PC-3 (cell line): ENCODE results near the gene EPHA2. TPM values are rescaled to one million over a fixed set of nuclear protein-coding genes. Genes with fewer than 3 reads are reported as not detected.

Experiments
- ATAC-seq: fragments of 200-7000 bp; cut with Tn5 transposase; 2 replicates; pipeline ENCODE4 v1.9.1; 2020; ENCODE audit warnings: mild to moderate bottlenecking, moderate library complexity
- BruUV-seq: library from RNA; stranded (reverse); fragments of 400-500 nt; replicated peaks from 2 replicates; lab custom pipeline; 2021; lab: Mats Ljungman, UMichigan
- CTCF ChIA-PET: fragments of 300-600 bp; sonication (Branson Sonifier 250); formaldehyde crosslinking; loops from one replicate; lab custom pipeline; 2022; ENCODE audit warnings: antibody characterized with exemption; lab: Charles Lee
- POLR2A ChIA-PET: fragments of 300-600 bp; sonication (Branson Sonifier 250); formaldehyde crosslinking; loops from one replicate; lab custom pipeline; 2022; ENCODE audit warnings: antibody characterized with exemption; ENCODE audit not compliant: unreplicated experiment; lab: Charles Lee
- DNase-seq: peaks from one replicate; pipeline ENCODE4 v3.0.0-alpha.2; 2015
- H2AFZ ChIP-seq: fragments of 300-600 bp; sonication (generic); 2 replicates; pipeline ENCODE4 v1.6.0; 2016; ENCODE audit warnings: antibody characterized with exemption, low read length
- H3F3A ChIP-seq: fragments of 300-600 bp; sonication (generic); one replicate; pipeline ENCODE4 v1.6.0; 2017; ENCODE audit warnings: antibody characterized with exemption, low read length, control low read depth, mild to moderate bottlenecking; ENCODE audit not compliant: unreplicated experiment
- H3K27ac ChIP-seq: fragments of 300-600 bp; sonication (generic); 2 replicates; pipeline ENCODE4 v1.5.1; 2016; ENCODE audit warnings: mild to moderate bottlenecking, low read length
- H3K27me3 ChIP-seq: fragments of 300-600 bp; sonication (generic); 2 replicates; pipeline ENCODE4 v1.6.1; 2016; ENCODE audit warnings: low read length, mixed read lengths
- H3K36me3 ChIP-seq: fragments of 300-600 bp; sonication (generic); 2 replicates; pipeline ENCODE4 v1.6.1; 2016; ENCODE audit warnings: low read depth, mixed run types, low read length, mixed read lengths
- H3K4me1 ChIP-seq: fragments of 300-600 bp; sonication (generic); 2 replicates; pipeline ENCODE4 v1.5.1; 2016; ENCODE audit warnings: low read length; ENCODE audit not compliant: insufficient read depth
- H3K4me2 ChIP-seq: fragments of 300-600 bp; sonication (generic); 2 replicates; pipeline ENCODE4 v1.6.0; 2016; ENCODE audit warnings: low read length
- H3K4me3 ChIP-seq: fragments of 300-600 bp; sonication (generic); 2 replicates; pipeline ENCODE4 v1.5.1; 2016; ENCODE audit warnings: mild to moderate bottlenecking, low read length, mixed read lengths
- H3K79me2 ChIP-seq: fragments of 300-600 bp; sonication (generic); 2 replicates; pipeline ENCODE4 v1.6.1; 2017; ENCODE audit warnings: low read length, mixed read lengths
- H3K9ac ChIP-seq: fragments of 300-600 bp; sonication (generic); 2 replicates; pipeline ENCODE4 v1.6.0; 2016; ENCODE audit warnings: mild to moderate bottlenecking, low read length
- H3K9me2 ChIP-seq: fragments of 300-600 bp; sonication (generic); replicated peaks from 2 replicates; pipeline ENCODE4 v1.6.1; 2016; ENCODE audit warnings: mixed run types, low read length, mixed read lengths
- H3K9me3 ChIP-seq: fragments of 300-600 bp; sonication (generic); 2 replicates; pipeline ENCODE4 v1.6.1; 2016; ENCODE audit warnings: low read length, mixed read lengths
- H4K20me1 ChIP-seq: fragments of 300-600 bp; sonication (generic); 2 replicates; pipeline ENCODE4 v1.6.1; 2016; ENCODE audit warnings: low read length, mixed read lengths
- CTCF ChIP-seq: fragments of 300-600 bp; sonication (generic); conservative IDR thresholded peaks from 2 replicates; pipeline ENCODE4 v1.5.1; 2017; ENCODE audit warnings: antibody characterized with exemption, low read depth, mild to moderate bottlenecking, low read length
- EZH2 ChIP-seq: fragments of 300-600 bp; sonication (generic); IDR thresholded peaks from one replicate; pipeline ENCODE4 v1.6.1; 2017; ENCODE audit warnings: antibody characterized with exemption, mild to moderate bottlenecking, low read length; ENCODE audit not compliant: unreplicated experiment
- EZH2phosphoT487 ChIP-seq: fragments of 300-600 bp; sonication (generic); IDR thresholded peaks from 2 replicates; pipeline ENCODE4 v1.6.1; 2018; ENCODE audit warnings: mild to moderate bottlenecking, antibody characterized with exemption, low read length, borderline replicate concordance
- intact Hi-C: fragments of 100-400 bp; cut with micrococcal nuclease; formaldehyde crosslinking; loops from 2 replicates; pipeline ENCODE4 v1.9.0; 2023
- total RNA-seq: library from RNA; depleted of rRNA; stranded (reverse); fragments of >200 nt; gene quantifications from 2 replicates; pipeline ENCODE4 v1.2.3, GENCODE V29; 2014

EPHA2 gene
- total RNA-seq, 1 experiment from 2014 or later, result 459 TPM

DNA sequence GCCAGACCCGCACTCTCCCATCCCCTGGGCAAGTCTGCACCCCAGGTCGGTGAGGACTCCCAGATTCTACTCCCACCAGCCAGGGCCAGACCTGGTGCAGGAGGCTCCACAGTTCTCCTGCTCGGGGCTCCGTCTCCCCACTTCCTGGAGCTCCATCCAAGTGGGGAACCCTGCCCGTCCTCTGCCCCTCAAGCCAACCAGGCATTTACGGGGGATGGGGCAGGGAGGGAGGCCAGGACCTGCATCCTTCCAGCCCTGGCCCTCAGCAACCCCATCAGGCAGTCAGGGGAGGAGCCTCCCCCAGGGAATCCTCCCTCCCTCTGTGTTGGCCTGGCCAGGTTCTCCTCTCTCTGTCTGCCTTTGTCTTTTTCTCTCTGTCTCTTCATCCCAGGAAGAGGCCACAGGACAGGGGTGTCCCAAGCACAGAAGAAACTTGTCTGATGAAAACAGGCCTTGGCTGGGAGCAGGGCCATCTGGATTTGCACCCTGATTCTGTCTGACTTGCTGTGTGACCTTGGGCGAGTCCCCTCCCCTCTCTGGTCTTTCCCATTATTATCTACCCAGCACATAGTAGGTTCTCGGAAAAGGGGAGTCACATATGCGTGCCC, 18.5 kb upstream of the EPHA2 start:
- Histone ChIP-seq H3K27me3 (no peaks in the 10 kb centered on the region), H3K79me2 (peaks cover 42% of the 10 kb centered on the region), H3K4me2 (peak overlapping the region; percentile 67), H3K9me3 (no peaks in the 10 kb centered on the region), H3K4me1 (peaks cover 81% of the 10 kb centered on the region), H2AFZ (no peak overlapping the region), H3K9me2 (no peaks in the 10 kb centered on the region), H3K4me3 (no peak overlapping the region), H3K36me3 (no peaks in the 10 kb centered on the region), H3K9ac (peak overlapping the region; percentile 71), H3F3A (peaks cover 6% of the 10 kb centered on the region), H3K27ac (peak overlapping the region; percentile 91), H4K20me1 (no peaks in the 10 kb centered on the region)
- ChIA-PET POLR2A (interaction anchor here (1.1 kb wide), 1 partner anchor 18 kb away, joined by 3 read pairs; no protein-coding TSS in a partner anchor), CTCF (no interaction called here)
- no TSS peak for BruUV-seq
- DNase-seq (peak; percentile 50), ATAC-seq (peak; percentile 11)
- TF ChIP-seq CTCF (no peak), EZH2 (no peak), EZH2phosphoT487 (no peak)
- intact Hi-C loops, result no loop called here

DNA sequence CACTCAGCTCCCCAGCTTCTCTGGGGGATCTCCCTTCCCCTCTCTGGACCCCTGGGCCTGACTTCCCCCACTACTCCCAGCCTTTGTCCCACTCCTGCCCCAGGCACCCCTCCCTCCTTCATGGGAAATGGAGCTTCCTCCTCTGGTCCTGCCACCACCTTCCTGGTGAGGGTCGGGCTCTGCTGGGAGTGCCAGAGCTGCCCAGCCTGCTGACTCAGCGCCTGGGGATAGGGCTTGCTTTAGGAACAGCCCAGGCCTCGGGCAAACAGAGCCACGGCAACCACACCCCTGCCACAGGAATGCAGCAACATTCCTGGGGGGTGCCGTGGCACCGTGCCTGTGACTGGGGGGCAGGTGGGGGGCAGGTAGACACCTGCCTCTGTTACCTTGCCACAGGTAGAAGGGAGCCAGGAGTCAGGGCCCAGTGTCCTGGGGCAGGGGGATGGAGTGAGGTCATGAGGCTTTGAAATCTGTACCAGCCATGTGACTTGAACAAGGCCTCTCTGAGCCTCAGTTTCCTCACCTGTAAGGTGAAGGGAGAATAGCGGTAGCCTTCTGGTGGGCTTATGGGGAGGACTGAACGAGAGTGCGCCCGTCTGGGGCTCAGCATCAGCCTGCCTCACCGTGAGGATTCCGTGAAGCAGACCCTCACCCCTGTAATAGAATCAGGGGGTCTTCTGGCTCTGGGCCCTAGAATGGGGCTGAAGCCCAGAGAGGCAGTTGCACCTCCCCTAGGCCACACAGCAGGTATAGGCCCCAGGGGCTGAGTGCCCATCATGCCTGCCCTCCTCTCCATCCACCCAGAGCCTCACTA, 17.8 kb upstream of the EPHA2 start:
- peak overlapping the region; percentile 67 for H3K4me2 ChIP-seq
- TF ChIP-seq EZH2phosphoT487, result no peak
- TF ChIP-seq EZH2, result no peak
- TF ChIP-seq CTCF, result no peak
- H3K9me3 ChIP-seq, result no peaks in the 10 kb centered on the region
- H3K9ac ChIP-seq, result peak overlapping the region; percentile 71
- DNase-seq (peak; percentile 98), ATAC-seq (peak; percentile 78)
- peaks cover 79% of the 10 kb centered on the region for H3K4me1 ChIP-seq
- no peak overlapping the region for H2AFZ ChIP-seq
- ChIA-PET POLR2A (interaction anchor here (0.5 to 1.0 kb wide), 5 partner anchors 8 to 26 kb away, joined by 3 to 5 read pairs (median 4); no protein-coding TSS in a partner anchor), CTCF (no interaction called here)
- H3K36me3 ChIP-seq, result no peaks in the 10 kb centered on the region
- H3K9me2 ChIP-seq, result no peaks in the 10 kb centered on the region
- BruUV-seq, result TSS peak; percentile 48
- peak overlapping the region; percentile 3; the same call in 1 of the 2 replicates for H3K4me3 ChIP-seq
- H3F3A ChIP-seq, result peaks cover 6% of the 10 kb centered on the region
- peak overlapping the region; percentile 91 for H3K27ac ChIP-seq
- no peaks in the 10 kb centered on the region for H4K20me1 ChIP-seq
- intact Hi-C loops, result no loop called here
- H3K27me3 ChIP-seq, result no peaks in the 10 kb centered on the region
- peaks cover 37% of the 10 kb centered on the region for H3K79me2 ChIP-seq
